ENCODE results near the gene ZNF646. TPM values are rescaled to one million over a fixed set of nuclear protein-coding genes. Genes with fewer than 3 reads are reported as not detected.

The ZNF646 gene
- total and polyA plus RNA-seq, 2 donors (not counting 3 experiments of a cell fraction or from before 2014, with no cell fraction given), result 4.1 to 15.9 TPM

DNA sequence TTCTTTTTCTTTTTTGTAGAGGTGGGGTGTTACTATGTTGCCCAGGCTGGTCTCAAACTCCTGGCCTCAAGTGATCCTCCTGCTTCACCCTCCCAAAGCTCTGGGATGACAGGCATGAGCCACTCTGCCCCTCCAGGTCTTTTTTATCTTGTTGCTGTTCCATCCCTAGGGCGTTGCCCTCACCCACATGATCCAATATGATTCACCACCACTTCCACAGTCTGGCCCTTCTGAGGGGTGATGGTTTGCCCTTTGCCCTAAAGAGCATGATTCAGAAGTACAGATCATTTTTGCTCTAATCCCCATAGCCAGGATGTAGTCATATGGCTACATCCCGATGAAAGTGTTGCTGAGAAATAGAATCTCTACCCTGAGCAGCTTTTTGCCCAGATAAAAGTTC, 22.1 kb upstream of the ZNF646 start:
- H2AFZ ChIP-seq (ENCODE audit: low read depth, low read length), result no peak overlapping the region
- H3K36me3 ChIP-seq (ENCODE audit: control insufficient read depth in 2 of 2, extremely low read depth in 1 of 2, insufficient read depth in 2 of 2, low read length in 2 of 2), result no peaks in the 10 kb centered on the region
- H3K4me2 ChIP-seq (ENCODE audit: insufficient read depth, low read length), result no peak overlapping the region
- no peaks in the 10 kb centered on the region for H3K9me1 ChIP-seq (replicated peaks; ENCODE audit: control insufficient read depth, extremely low read depth, insufficient read depth, low read length)
- dilution Hi-C loops (cut with MboI; ENCODE audit: extremely low pct_ligation_motif_present, low sequenced_read_pairs) (no loop called here), intact Hi-C loops (cut with micrococcal nuclease) (no loop called here)
- no peak overlapping the region for H3K27ac ChIP-seq (ENCODE audit: insufficient read depth, low read depth, low read length)
- H3K4me1 ChIP-seq (ENCODE audit: control insufficient read depth, extremely low read depth, insufficient read depth, low read length), result peaks cover 2% of the 10 kb centered on the region
- peak; percentile 56 for FAIRE-seq
- H4K20me1 ChIP-seq (replicated peaks; ENCODE audit: control insufficient read depth, extremely low read depth, insufficient read depth, low read length), result no peaks in the 10 kb centered on the region
- no peak overlapping the region for H3K9ac ChIP-seq (replicated peaks; ENCODE audit: extremely low read depth, insufficient read depth, low read length)
- ChIA-PET POLR2A (no interaction called here), CTCF (no interaction called here)
- peak; percentile 37 for DNase-seq (ENCODE audit: low read depth, low spot score)
- no peaks in the 10 kb centered on the region for H3K27me3 ChIP-seq (ENCODE audit: control insufficient read depth in 2 of 2, insufficient read depth in 2 of 2, low read length in 2 of 2)
- TF ChIP-seq FOS (IDR thresholded peaks at IDR 0.05; ENCODE audit: borderline replicate concordance, insufficient read depth, low read length) (peak; percentile 90), JUN (IDR thresholded peaks at IDR 0.05; ENCODE audit: borderline replicate concordance, insufficient read depth, insufficient read length, low read depth) (peak; percentile 21), POLR2A (IDR thresholded peaks at IDR 0.05; ENCODE audit: low read depth, low read length) (no peak), EZH2 (IDR thresholded peaks at IDR 0.05; ENCODE audit: borderline replicate concordance, low read depth, low read length, severe bottlenecking) (no peak)
- no peaks in the 10 kb centered on the region for H3K79me2 ChIP-seq (ENCODE audit: control insufficient read depth, insufficient read depth, low read length)
- no peak overlapping the region for H3K4me3 ChIP-seq (replicated peaks in 1 of 3; ENCODE audit: insufficient read depth in 1 of 3, low read depth in 1 of 3, low read length in 3 of 3)
- no TSS peak for BruUV-seq (replicated peaks)
- H3K9me3 ChIP-seq (replicated peaks; ENCODE audit: control insufficient read depth, insufficient read depth, low read length), result no peaks in the 10 kb centered on the region

DNA sequence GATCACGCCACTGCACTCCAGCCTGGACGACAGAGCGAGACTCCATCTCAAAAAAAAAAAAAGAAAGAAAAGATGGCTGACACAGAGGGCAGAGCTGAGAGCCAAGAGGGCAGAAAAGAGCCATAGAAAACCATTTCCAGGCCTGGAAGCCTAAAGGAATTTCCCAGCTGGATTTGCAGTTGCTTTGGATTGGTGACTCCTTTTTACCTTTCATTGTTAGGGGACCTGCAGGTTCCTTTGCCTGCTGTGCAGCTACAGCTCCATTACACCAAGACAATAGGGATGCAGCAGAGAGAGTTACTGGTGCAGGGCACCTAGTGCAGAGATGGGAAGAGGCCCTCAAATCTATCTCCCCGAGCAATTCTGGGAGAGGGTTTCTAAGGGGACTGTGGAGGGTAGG, 18.6 kb upstream of the ZNF646 start:
- H4K20me1 ChIP-seq (replicated peaks; ENCODE audit: control insufficient read depth, extremely low read depth, insufficient read depth, low read length), result no peaks in the 10 kb centered on the region
- H3K4me2 ChIP-seq (ENCODE audit: insufficient read depth, low read length), result no peak overlapping the region
- no peaks in the 10 kb centered on the region for H3K79me2 ChIP-seq (ENCODE audit: control insufficient read depth, insufficient read depth, low read length)
- H3K27me3 ChIP-seq (ENCODE audit: control insufficient read depth in 2 of 2, insufficient read depth in 2 of 2, low read length in 2 of 2), result no peaks in the 10 kb centered on the region
- H3K4me1 ChIP-seq (ENCODE audit: control insufficient read depth, extremely low read depth, insufficient read depth, low read length), result peaks cover 2% of the 10 kb centered on the region
- no TSS peak for BruUV-seq (replicated peaks)
- DNase-seq (ENCODE audit: low read depth, low spot score), result no peak
- ChIA-PET CTCF (no interaction called here), POLR2A (interaction anchor here (0.7 kb wide), 2 partner anchors 87 to 805 kb away, joined by 4 to 6 read pairs; no protein-coding TSS in a partner anchor)
- no peak overlapping the region for H3K9ac ChIP-seq (replicated peaks; ENCODE audit: extremely low read depth, insufficient read depth, low read length)
- intact Hi-C loops (cut with micrococcal nuclease) (no loop called here), dilution Hi-C loops (cut with MboI; ENCODE audit: extremely low pct_ligation_motif_present, low sequenced_read_pairs) (no loop called here)
- TF ChIP-seq FOS (IDR thresholded peaks at IDR 0.05; ENCODE audit: borderline replicate concordance, insufficient read depth, low read length), result no peak
- TF ChIP-seq, protein P1, sequence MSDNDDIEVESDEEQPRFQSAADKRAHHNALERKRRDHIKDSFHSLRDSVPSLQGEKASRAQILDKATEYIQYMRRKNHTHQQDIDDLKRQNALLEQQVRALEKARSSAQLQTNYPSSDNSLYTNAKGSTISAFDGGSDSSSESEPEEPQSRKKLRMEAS (IDR thresholded peaks at IDR 0.05; ENCODE audit: insufficient read depth, insufficient read length), result no peak
- no peak for TF ChIP-seq EZH2 (IDR thresholded peaks at IDR 0.05; ENCODE audit: borderline replicate concordance, low read depth, low read length, severe bottlenecking)
- TF ChIP-seq, protein P2, sequence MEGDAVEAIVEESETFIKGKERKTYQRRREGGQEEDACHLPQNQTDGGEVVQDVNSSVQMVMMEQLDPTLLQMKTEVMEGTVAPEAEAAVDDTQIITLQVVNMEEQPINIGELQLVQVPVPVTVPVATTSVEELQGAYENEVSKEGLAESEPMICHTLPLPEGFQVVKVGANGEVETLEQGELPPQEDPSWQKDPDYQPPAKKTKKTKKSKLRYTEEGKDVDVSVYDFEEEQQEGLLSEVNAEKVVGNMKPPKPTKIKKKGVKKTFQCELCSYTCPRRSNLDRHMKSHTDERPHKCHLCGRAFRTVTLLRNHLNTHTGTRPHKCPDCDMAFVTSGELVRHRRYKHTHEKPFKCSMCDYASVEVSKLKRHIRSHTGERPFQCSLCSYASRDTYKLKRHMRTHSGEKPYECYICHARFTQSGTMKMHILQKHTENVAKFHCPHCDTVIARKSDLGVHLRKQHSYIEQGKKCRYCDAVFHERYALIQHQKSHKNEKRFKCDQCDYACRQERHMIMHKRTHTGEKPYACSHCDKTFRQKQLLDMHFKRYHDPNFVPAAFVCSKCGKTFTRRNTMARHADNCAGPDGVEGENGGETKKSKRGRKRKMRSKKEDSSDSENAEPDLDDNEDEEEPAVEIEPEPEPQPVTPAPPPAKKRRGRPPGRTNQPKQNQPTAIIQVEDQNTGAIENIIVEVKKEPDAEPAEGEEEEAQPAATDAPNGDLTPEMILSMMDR (IDR thresholded peaks at IDR 0.05; ENCODE audit: extremely low read depth in 1 of 2, insufficient read depth in 1 of 2, low read depth in 1 of 2, low read length in 2 of 2), result no peak
- no peak for TF ChIP-seq MYC (IDR thresholded peaks at IDR 0.05; ENCODE audit: low read depth, low read length)
- TF ChIP-seq POLR2AphosphoS5 (IDR thresholded peaks at IDR 0.05; ENCODE audit: insufficient read depth, low read depth, low read length), result no peak
- H3K27ac ChIP-seq (ENCODE audit: insufficient read depth, low read depth, low read length), result no peak overlapping the region
- peaks cover 0 to 2% of the 10 kb centered on the region in 2 experiments for H3K36me3 ChIP-seq (ENCODE audit: control insufficient read depth in 2 of 2, extremely low read depth in 1 of 2, insufficient read depth in 2 of 2, low read length in 2 of 2)
- H3K9me3 ChIP-seq (replicated peaks; ENCODE audit: control insufficient read depth, insufficient read depth, low read length), result no peaks in the 10 kb centered on the region
- FAIRE-seq, result no peak
- no peaks in the 10 kb centered on the region for H3K9me1 ChIP-seq (replicated peaks; ENCODE audit: control insufficient read depth, extremely low read depth, insufficient read depth, low read length)
- no peak overlapping the region for H3K4me3 ChIP-seq (replicated peaks in 1 of 3; ENCODE audit: insufficient read depth in 1 of 3, low read depth in 1 of 3, low read length in 3 of 3)
- H2AFZ ChIP-seq (ENCODE audit: low read depth, low read length), result no peak overlapping the region

Measured in endothelial cell of umbilical vein (primary cell).